Measurements from ENCODE around the gene LIN9. TPM values are rescaled to one million over a fixed set of nuclear protein-coding genes. Genes with fewer than 3 reads are reported as not detected.

Gene LIN9, protein sequence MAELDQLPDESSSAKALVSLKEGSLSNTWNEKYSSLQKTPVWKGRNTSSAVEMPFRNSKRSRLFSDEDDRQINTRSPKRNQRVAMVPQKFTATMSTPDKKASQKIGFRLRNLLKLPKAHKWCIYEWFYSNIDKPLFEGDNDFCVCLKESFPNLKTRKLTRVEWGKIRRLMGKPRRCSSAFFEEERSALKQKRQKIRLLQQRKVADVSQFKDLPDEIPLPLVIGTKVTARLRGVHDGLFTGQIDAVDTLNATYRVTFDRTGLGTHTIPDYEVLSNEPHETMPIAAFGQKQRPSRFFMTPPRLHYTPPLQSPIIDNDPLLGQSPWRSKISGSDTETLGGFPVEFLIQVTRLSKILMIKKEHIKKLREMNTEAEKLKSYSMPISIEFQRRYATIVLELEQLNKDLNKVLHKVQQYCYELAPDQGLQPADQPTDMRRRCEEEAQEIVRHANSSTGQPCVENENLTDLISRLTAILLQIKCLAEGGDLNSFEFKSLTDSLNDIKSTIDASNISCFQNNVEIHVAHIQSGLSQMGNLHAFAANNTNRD
- 2.7 and 4.4 TPM in 2 replicates for total RNA-seq

DNA sequence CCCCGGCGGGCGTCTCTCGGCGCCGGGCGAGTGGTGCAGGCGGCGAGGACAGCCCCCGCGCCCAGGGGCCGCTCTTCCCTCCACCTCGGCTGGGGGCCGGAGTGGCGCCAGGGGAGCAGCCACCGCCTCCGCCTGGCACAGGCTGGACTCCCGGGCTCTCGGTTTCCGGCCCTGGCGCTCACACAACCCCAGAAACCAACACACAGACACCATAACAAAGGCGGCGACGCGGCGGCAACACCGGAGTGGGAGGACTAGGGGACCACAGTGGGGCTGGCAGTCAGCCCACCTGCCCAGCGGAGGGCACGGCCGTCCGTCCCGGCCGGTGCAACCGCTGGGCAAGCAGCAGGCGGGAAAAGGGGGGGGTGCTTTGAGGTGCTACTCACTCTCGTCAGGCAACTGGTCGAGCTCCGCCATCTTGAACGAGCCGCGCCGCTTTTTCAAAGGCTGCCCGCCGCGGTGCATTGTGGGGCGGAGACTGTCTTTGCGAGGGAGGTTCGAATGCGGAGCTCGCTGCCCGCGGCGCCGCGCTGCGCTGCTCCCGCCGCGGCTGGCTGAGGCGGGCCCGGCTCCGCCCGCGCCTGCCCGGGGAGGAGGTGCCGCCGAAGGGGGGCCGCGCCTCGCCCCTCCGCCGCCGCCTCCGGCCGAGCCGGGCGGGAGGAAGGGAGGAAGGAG lies at the start of gene LIN9:
LIN9 (minus strand) TSS at position 442 of the 675 bp plus-strand sequence; CDS start at position 417, 25 bp downstream.

DNA sequence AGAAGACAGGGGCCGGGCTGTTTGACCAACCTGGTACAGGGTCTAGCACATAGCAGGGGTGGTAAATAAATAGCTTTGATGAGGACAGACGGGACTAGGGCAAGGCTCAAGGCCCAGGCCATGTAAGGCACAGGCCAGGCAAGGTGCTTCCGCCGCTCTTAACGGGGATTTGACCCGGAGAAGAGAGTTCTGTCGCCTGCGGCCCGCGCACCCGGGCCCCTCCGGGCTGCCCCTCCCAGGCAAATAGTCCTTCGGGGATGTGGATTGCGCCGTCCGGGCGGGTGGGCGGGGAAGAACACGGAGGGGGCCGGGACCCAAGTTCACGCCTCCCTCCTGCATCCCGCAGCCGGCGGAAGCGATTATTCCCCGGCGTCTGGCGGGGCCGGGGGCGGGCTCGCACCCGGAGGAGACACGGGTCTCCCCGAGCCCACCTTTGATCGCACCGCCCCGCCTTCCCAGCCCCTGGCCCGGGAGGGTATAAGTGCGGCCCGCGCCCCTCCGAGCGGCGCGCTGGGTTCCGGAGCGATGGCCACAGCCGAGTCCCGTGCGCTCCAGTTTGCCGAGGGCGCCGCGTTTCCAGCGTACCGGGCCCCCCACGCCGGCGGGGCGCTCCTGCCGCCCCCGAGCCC lies 85.7 kb downstream of the LIN9 start, which contains the start of gene MIXL1:
MIXL1 (plus strand) TSS at position 508 of the 629 bp plus-strand sequence; CDS start at position 526, 18 bp downstream.

GRCh38 chr1:226186124-226187018 lies 122.6 kb downstream of the LIN9 start, which contains the start of gene ACBD3:
ACBD3 (minus strand) TSS chr1:226186741; CDS start chr1:226186675, 66 bp downstream.

Other genes with a start within 250 kb of the LIN9 start
- 317 and 327 TPM in 2 replicates for gene H3-3A, start 246.4 kb downstream of the LIN9 start, total RNA-seq
- gene ACBD3, start 122.4 kb downstream of the LIN9 start, total RNA-seq = 32.9 and 34.6 TPM in 2 replicates
- gene MIXL1, start 85.5 kb downstream of the LIN9 start, total RNA-seq = 0.11 TPM in 1 of 2 replicates, not detected in the other
- 90.9 and 113 TPM in 2 replicates for gene PARP1, start 98.9 kb upstream of the LIN9 start, total RNA-seq
- 0.09 and 0.33 TPM in 2 replicates for gene STUM, start 239.6 kb upstream of the LIN9 start, total RNA-seq

Measured in dermis lymphatic vessel endothelial cell (primary cell).